Muscle of leg (tissue), 11 donors: ENCODE measurements around the gene SYNDIG1L. TPM values are rescaled to one million over a fixed set of nuclear protein-coding genes. Genes with fewer than 3 reads are reported as not detected.
"Not testable (repeated sequence)": the region's sequence is repeated elsewhere in the genome, so short reads cannot be mapped to it uniquely, and the experiment has no call there.

ENCODE experiments used
- DNase-seq: peaks from one replicate; pipeline ENCODE4 v3.0.0; 2013
- H3K27ac ChIP-seq: one replicate; pipeline ENCODE4 v1.5.1; 2013; ENCODE audit warnings: mild to moderate bottlenecking, low read length, control low read depth
- H3K27me3 ChIP-seq: one replicate; pipeline ENCODE4 v1.6.1; 2013; ENCODE audit warnings: low read length; ENCODE audit not compliant: control insufficient read depth, insufficient read depth
- H3K36me3 ChIP-seq: one replicate; pipeline ENCODE4 v1.6.1; 2013; ENCODE audit warnings: low read length; ENCODE audit not compliant: control insufficient read depth, insufficient read depth
- H3K4me1 ChIP-seq: one replicate; pipeline ENCODE4 v1.6.1; 2013; ENCODE audit warnings: low read length; ENCODE audit not compliant: control insufficient read depth, insufficient read depth
- H3K4me3 ChIP-seq: one replicate; pipeline ENCODE4 v1.5.1; 2013; ENCODE audit warnings: low read length, control low read depth
- H3K9me3 ChIP-seq: replicated peaks from 2 replicates; pipeline ENCODE4 v1.6.1; 2013; ENCODE audit warnings: low read depth, low read length; ENCODE audit not compliant: control insufficient read depth
- WGBS: methylation state at CpG from one replicate; pipeline ENCODE4 v1.1.5; 2013; ENCODE audit warnings: missing lambda C conversion rate; ENCODE audit not compliant: insufficient coverage; 5-methylcytosine and 5-hydroxymethylcytosine counted together
- polyA plus RNA-seq, 8 donors: library from polyadenylated mRNA; unstranded; fragments of 120-200 nt; gene quantifications; one replicate each; pipeline versions ENCODE4 v1.2.1 to v1.2.3, GENCODE V29; 2013; ENCODE audit warnings: inconsistent platforms in 1 of 8, low replicate concordance in 1 of 8; ENCODE audit not compliant: insufficient read length in 8 of 8, insufficient read depth in 1 of 8
- total RNA-seq: library from RNA; stranded (reverse); fragments of 120-200 nt; gene quantifications from one replicate; pipeline ENCODE4 v1.2.4, GENCODE V29; 2013

SYNDIG1L gene
- total and polyA plus RNA-seq, 9 donors, result 0.04 to 0.10 (median 0.08) TPM; not detected in 5

GRCh38 chr14:74459976-74460375 lies 34.0 kb upstream of the SYNDIG1L start:
- Histone ChIP-seq H3K36me3 (no peaks in the 10 kb centered on the region), H3K4me3 (no peak overlapping the region), H3K27ac (no peak overlapping the region), H3K9me3 (no peaks in the 10 kb centered on the region), H3K4me1 (no peaks in the 10 kb centered on the region), H3K27me3 (no peaks in the 10 kb centered on the region)
- no peak for DNase-seq
- 57% methylated on average over 6 of the region's 6 CpGs for WGBS

GRCh38 chr14:74459289-74459946 lies 33.4 kb upstream of the SYNDIG1L start:
- Histone ChIP-seq H3K36me3 (no peaks in the 10 kb centered on the region), H3K4me3 (no peak overlapping the region), H3K27ac (no peak overlapping the region), H3K9me3 (no peaks in the 10 kb centered on the region), H3K27me3 (no peaks in the 10 kb centered on the region), H3K4me1 (no peaks in the 10 kb centered on the region)
- DNase-seq, result no peak
- WGBS, result 28% methylated on average over 4 of the region's 10 CpGs

GRCh38 chr14:74457565-74457895 lies 31.5 kb upstream of the SYNDIG1L start:
- no CpG with 5 or more reads among the region's 4 CpGs for WGBS
- Histone ChIP-seq H3K27ac (no peak overlapping the region), H3K27me3 (no peaks in the 10 kb centered on the region), H3K36me3 (no peaks in the 10 kb centered on the region), H3K9me3 (no peaks in the 10 kb centered on the region), H3K4me1 (no peaks in the 10 kb centered on the region), H3K4me3 (no peak overlapping the region)
- DNase-seq, result no peak

- DNase-seq, result no peak
- H3K27ac ChIP-seq, result no peak overlapping the region
- 58% methylated on average over 17 of the region's 17 CpGs for WGBS
- no peaks in the 10 kb centered on the region for H3K4me1 ChIP-seq
- H3K4me3 ChIP-seq, result no peak overlapping the region
- no peaks in the 10 kb centered on the region for H3K36me3 ChIP-seq
- no peaks in the 10 kb centered on the region for H3K9me3 ChIP-seq
- H3K27me3 ChIP-seq, result no peaks in the 10 kb centered on the region
These were observed 30.9 kb upstream of the SYNDIG1L start for GRCh38 chr14:74456684-74457564.

- H3K4me3 ChIP-seq, H3K9me3 ChIP-seq, H3K27ac ChIP-seq, H3K4me1 ChIP-seq, DNase-seq, H3K36me3 ChIP-seq, H3K27me3 ChIP-seq: not testable (repeated sequence)
- 90% methylated on average over 2 of the region's 5 CpGs for WGBS
These were observed 28.4 kb upstream of the SYNDIG1L start for GRCh38 chr14:74454397-74454796.

- H3K36me3 ChIP-seq, result no peaks in the 10 kb centered on the region
- no CpG with 5 or more reads among the region's 3 CpGs for WGBS
- H3K4me1 ChIP-seq, result no peaks in the 10 kb centered on the region
- no peak overlapping the region for H3K27ac ChIP-seq
- no peak for DNase-seq
- H3K9me3 ChIP-seq, result no peaks in the 10 kb centered on the region
- H3K4me3 ChIP-seq, result no peak overlapping the region
- H3K27me3 ChIP-seq, result no peaks in the 10 kb centered on the region
These were observed 18.9 kb upstream of the SYNDIG1L start for GRCh38 chr14:74444866-74445265.

- H3K9me3 ChIP-seq, result no peaks in the 10 kb centered on the region
- no peaks in the 10 kb centered on the region for H3K4me1 ChIP-seq
- no peak overlapping the region for H3K4me3 ChIP-seq
- H3K27me3 ChIP-seq, result no peaks in the 10 kb centered on the region
- DNase-seq, result no peak
- no peaks in the 10 kb centered on the region for H3K36me3 ChIP-seq
- H3K27ac ChIP-seq, result no peak overlapping the region
These were observed 16.7 kb upstream of the SYNDIG1L start for GRCh38 chr14:74442757-74443156.

GRCh38 chr14:74441113-74441512 lies 15.1 kb upstream of the SYNDIG1L start:
- 78% methylated on average over 1 of the region's 3 CpGs for WGBS
- Histone ChIP-seq H3K9me3 (no peaks in the 10 kb centered on the region), H3K36me3 (no peaks in the 10 kb centered on the region), H3K27ac (no peak overlapping the region), H3K27me3 (no peaks in the 10 kb centered on the region), H3K4me1 (no peaks in the 10 kb centered on the region), H3K4me3 (no peak overlapping the region)
- no peak for DNase-seq

- Histone ChIP-seq H3K27ac (no peak overlapping the region), H3K4me3 (no peak overlapping the region), H3K4me1 (no peaks in the 10 kb centered on the region), H3K9me3 (no peaks in the 10 kb centered on the region), H3K27me3 (no peaks in the 10 kb centered on the region), H3K36me3 (no peaks in the 10 kb centered on the region)
- DNase-seq, result no peak
- WGBS, result no CpG with 5 or more reads among the region's 3 CpGs
These were observed 12.4 kb upstream of the SYNDIG1L start for GRCh38 chr14:74438351-74438915.

GRCh38 chr14:74437496-74438053 lies 11.6 kb upstream of the SYNDIG1L start:
- no CpG with 5 or more reads among the region's 3 CpGs for WGBS
- no peaks in the 10 kb centered on the region for H3K9me3 ChIP-seq
- H3K27me3 ChIP-seq, result no peaks in the 10 kb centered on the region
- no peak overlapping the region for H3K4me3 ChIP-seq
- no peak for DNase-seq
- no peaks in the 10 kb centered on the region for H3K4me1 ChIP-seq
- no peak overlapping the region for H3K27ac ChIP-seq
- no peaks in the 10 kb centered on the region for H3K36me3 ChIP-seq
